Panc1 (cell line): ENCODE measurements around the gene ATRN. TPM values are rescaled to one million over a fixed set of nuclear protein-coding genes. Genes with fewer than 3 reads are reported as not detected.

ENCODE experiments used
- ATAC-seq: fragments of 200-7000 bp; cut with Tn5 transposase; 2 replicates; pipeline ENCODE4 v1.9.1; 2020; ENCODE audit warnings: mild to moderate bottlenecking, moderate library complexity
- BruUV-seq: library from RNA; stranded (reverse); fragments of 400-500 nt; replicated peaks from 2 replicates; lab custom pipeline; 2021; lab: Mats Ljungman, UMichigan
- CTCF ChIA-PET: fragments of 300-600 bp; sonication (Branson Sonifier 250); formaldehyde crosslinking; loops from one replicate; lab custom pipeline; 2022; ENCODE audit warnings: antibody characterized with exemption; lab: Charles Lee
- POLR2A ChIA-PET: fragments of 300-600 bp; sonication (Branson Sonifier 250); formaldehyde crosslinking; loops from one replicate; lab custom pipeline; 2022; ENCODE audit warnings: antibody characterized with exemption; lab: Charles Lee
- DNase-seq: peaks from one replicate; pipeline ENCODE4 v3.0.0-alpha.2; 2010; ENCODE audit warnings: low read depth, low spot score
- H3K27ac ChIP-seq: 2 replicates; pipeline ENCODE4 v1.5.1; 2011; ENCODE audit warnings: mild to moderate bottlenecking, low read length, inconsistent platforms
- H3K27me3 ChIP-seq: fragments of 200-500 bp; sonication (Bioruptor generic); 2 replicates; pipeline ENCODE4 v1.6.0; 2014; ENCODE audit warnings: low read length, inconsistent platforms; ENCODE audit not compliant: control insufficient read depth, insufficient read depth
- H3K36me3 ChIP-seq: fragments of 200-500 bp; sonication (Bioruptor generic); 2 replicates; pipeline ENCODE4 v1.5.1; 2014; ENCODE audit warnings: inconsistent platforms, mild to moderate bottlenecking, low read length, moderate library complexity; ENCODE audit not compliant: control insufficient read depth, insufficient read depth
- H3K4me1 ChIP-seq: 2 replicates; pipeline ENCODE4 v1.5.1; 2011; ENCODE audit warnings: inconsistent platforms, mild to moderate bottlenecking, low read length, moderate library complexity; ENCODE audit not compliant: control insufficient read depth, insufficient read depth
- H3K4me3 ChIP-seq, 2 experiments: 2 replicates each; pipeline ENCODE4 v1.5.1; 2011 to 2012; ENCODE audit warnings: low read depth in 2 of 2, low read length in 2 of 2, mild to moderate bottlenecking in 2 of 2, inconsistent platforms in 1 of 2, moderate library complexity in 1 of 2
- H3K9me3 ChIP-seq: fragments of 200-500 bp; sonication (Bioruptor generic); 2 replicates; pipeline ENCODE4 v1.5.1; 2014; ENCODE audit warnings: low read depth, mild to moderate bottlenecking, inconsistent platforms, low read length, moderate library complexity; ENCODE audit not compliant: control insufficient read depth, insufficient read depth
- CTCF ChIP-seq: fragments of 450-650 bp; IDR thresholded peaks from 2 replicates; pipeline ENCODE4 v1.5.1; 2017; ENCODE audit warnings: mild to moderate bottlenecking
- POLR2AphosphoS5 ChIP-seq: IDR thresholded peaks from 2 replicates; pipeline ENCODE4 v1.6.1; 2012; ENCODE audit warnings: mild to moderate bottlenecking, low read depth, low read length, moderate library complexity
- SIN3A ChIP-seq: IDR thresholded peaks from 2 replicates; pipeline ENCODE4 v1.6.1; 2012; ENCODE audit warnings: low read depth, mild to moderate bottlenecking, low read length, moderate library complexity, borderline replicate concordance; ENCODE audit not compliant: insufficient read depth
- TCF7L2 ChIP-seq: IDR thresholded peaks from 2 replicates; pipeline ENCODE4 v1.6.1; 2011; ENCODE audit warnings: mild to moderate bottlenecking, low read depth, low read length, inconsistent platforms
- in situ Hi-C: cut with HindIII; loops from 2 replicates; pipeline ENCODE4 v1.10.0; 2016; ENCODE audit warnings: low sequenced_read_pairs, low pct_unique_long_range_greater_than_20kb
- intact Hi-C: fragments of 100-400 bp; cut with micrococcal nuclease; formaldehyde crosslinking; loops from one replicate; pipeline ENCODE4 v1.10.0; 2022; ENCODE audit not compliant: unreplicated experiment
- total RNA-seq: library from RNA; stranded (reverse); gene quantifications from one replicate; pipeline ENCODE4 v1.2.1, GENCODE V29; 2021; ENCODE audit not compliant: unreplicated experiment
- TF ChIP-seq, protein P1 (sequence below), 2 experiments: IDR thresholded peaks; 2 replicates each; pipeline ENCODE4 v1.6.1; 2011 to 2012; ENCODE audit warnings: low read depth in 2 of 2, control low read depth in 1 of 2, low read length in 1 of 2, mild to moderate bottlenecking in 1 of 2, moderate library complexity in 1 of 2; ENCODE audit not compliant: insufficient read depth in 1 of 2

The ATRN gene
- total RNA-seq, 1 experiment from 2014 or later, result 33.8 TPM

DNA sequence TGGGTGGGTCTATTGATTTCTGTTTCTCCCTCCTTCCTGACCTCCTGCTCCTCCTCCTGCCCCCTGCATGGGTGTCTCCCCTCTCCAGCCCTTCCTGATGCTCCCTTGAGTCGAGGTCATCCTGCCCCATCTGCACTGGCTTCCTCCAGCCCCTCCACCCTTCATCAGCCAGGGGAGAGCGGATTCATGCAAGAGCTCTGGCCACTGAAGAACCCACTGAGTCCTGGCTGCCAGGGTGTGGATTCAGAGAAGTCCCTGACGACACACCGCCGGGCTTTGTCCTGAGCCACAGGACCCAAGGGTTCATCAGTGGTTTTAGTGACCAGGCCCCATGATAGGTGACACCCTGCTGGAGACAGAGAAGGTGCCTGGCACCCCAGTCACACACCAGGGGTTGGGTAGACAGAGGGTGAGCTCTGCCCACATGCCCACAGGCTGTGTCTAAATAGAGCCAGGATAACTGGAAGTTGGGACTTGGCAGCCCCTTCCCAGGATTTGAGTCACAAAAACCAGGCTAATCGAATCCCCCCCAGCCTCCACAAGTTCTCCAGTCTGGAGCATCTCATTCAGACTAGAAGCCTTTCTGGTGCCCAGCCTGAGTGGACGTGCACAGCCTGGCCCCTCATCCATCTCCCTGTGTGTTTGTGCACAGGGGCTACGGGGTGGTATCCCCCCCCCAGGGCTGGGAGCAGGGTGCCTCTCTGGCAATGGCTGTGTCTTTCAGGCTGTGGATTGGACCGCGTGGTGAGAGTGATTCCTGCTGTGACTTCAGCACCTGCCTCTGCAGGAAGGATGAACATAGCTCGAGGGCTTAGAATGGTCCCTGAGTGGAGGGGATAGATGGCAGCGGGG lies 191.2 kb downstream of the ATRN start:
- Histone ChIP-seq H3K36me3 (no peaks in the 10 kb centered on the region), H3K9me3 (no peaks in the 10 kb centered on the region), H3K27ac (no peak overlapping the region), H3K4me1 (0 out of 2 replicates have a peak, but pooled peaks cover 3% of the 10 kb centered on the region), H3K4me3 (no peak overlapping the region), H3K27me3 (peaks cover 8% of the 10 kb centered on the region; the same call in 1 of the 2 replicates)
- ATAC-seq, result no peak
- POLR2A ChIA-PET, result no interaction called here
- intact Hi-C loops, result no loop called here
- BruUV-seq, result no TSS peak
- CTCF ChIA-PET, result no interaction called here
- no peak for DNase-seq
- in situ Hi-C loops, result no loop called here
- TF ChIP-seq TCF7L2, result no peak
- TF ChIP-seq SIN3A, result no peak
- TF ChIP-seq, protein P1, sequence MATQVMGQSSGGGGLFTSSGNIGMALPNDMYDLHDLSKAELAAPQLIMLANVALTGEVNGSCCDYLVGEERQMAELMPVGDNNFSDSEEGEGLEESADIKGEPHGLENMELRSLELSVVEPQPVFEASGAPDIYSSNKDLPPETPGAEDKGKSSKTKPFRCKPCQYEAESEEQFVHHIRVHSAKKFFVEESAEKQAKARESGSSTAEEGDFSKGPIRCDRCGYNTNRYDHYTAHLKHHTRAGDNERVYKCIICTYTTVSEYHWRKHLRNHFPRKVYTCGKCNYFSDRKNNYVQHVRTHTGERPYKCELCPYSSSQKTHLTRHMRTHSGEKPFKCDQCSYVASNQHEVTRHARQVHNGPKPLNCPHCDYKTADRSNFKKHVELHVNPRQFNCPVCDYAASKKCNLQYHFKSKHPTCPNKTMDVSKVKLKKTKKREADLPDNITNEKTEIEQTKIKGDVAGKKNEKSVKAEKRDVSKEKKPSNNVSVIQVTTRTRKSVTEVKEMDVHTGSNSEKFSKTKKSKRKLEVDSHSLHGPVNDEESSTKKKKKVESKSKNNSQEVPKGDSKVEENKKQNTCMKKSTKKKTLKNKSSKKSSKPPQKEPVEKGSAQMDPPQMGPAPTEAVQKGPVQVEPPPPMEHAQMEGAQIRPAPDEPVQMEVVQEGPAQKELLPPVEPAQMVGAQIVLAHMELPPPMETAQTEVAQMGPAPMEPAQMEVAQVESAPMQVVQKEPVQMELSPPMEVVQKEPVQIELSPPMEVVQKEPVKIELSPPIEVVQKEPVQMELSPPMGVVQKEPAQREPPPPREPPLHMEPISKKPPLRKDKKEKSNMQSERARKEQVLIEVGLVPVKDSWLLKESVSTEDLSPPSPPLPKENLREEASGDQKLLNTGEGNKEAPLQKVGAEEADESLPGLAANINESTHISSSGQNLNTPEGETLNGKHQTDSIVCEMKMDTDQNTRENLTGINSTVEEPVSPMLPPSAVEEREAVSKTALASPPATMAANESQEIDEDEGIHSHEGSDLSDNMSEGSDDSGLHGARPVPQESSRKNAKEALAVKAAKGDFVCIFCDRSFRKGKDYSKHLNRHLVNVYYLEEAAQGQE (IDR thresholded peaks at IDR 0.05; ENCODE audit: insufficient read depth in 1 of 2, low read depth in 2 of 2, low read length in 1 of 2), result no peak
- TF ChIP-seq CTCF, result no peak
- TF ChIP-seq POLR2AphosphoS5, result no peak

DNA sequence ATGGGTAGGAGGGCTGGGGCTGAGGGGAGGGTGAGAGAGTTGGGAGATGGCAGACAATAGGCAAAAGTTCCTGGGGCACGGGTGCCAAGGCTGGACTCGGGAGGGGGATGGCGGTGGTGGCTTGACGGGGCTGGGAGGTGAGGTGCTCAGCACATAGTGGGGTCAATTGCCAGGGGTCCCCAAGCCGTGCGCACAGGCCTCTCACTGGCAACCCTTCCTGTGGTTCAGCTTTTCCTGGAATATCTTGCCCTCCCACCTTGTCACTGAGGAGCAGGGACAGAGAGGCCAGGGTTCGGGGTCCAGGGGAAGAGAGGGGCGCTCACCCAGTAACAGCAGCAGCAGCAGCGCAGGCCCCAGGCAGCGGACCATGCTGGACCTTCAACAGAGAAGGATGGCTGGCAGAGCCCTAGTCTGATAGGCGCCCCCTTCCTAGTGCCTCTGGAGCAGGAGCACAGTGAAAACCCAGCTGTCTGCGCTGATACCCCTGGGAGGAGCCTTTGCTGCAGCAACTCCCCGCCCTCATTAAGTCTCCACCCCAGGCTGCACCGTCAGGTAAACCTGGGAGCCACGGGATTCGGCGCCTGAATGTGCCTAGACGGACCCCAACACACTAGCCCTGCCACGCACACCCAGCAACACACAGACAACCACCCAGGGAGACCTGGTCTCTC lies 192.3 kb downstream of the ATRN start, which contains the start of gene GFRA4:
Gene GFRA4, minus strand, starts transcription at position 369 of the 671 bp plus-strand sequence. Its CDS starts 0 bp downstream, at position 369.
- BruUV-seq, result no TSS peak
- POLR2A ChIA-PET, result no interaction called here

More for the DNA sequence above, 192.3 kb downstream of the ATRN start, which contains the start of gene GFRA4:
- Histone ChIP-seq H3K36me3 (no peaks in the 10 kb centered on the region), H3K4me1 (0 out of 2 replicates have a peak, but pooled peaks cover 3% of the 10 kb centered on the region), H3K27me3 (peaks cover 8% of the 10 kb centered on the region; the same call in 1 of the 2 replicates), H3K9me3 (no peaks in the 10 kb centered on the region), H3K27ac (no peak within 1 kb of the TSS), H3K4me3 (no peak within 1 kb of the TSS)
- TF ChIP-seq POLR2AphosphoS5 (no peak), SIN3A (no peak), CTCF (no peak), TCF7L2 (no peak)
- TF ChIP-seq, protein P1 (IDR thresholded peaks at IDR 0.05; ENCODE audit: insufficient read depth in 1 of 2, low read depth in 2 of 2, low read length in 1 of 2), result no peak
- intact Hi-C loops, result no loop called here
- in situ Hi-C loops, result no loop called here
- no peak for DNase-seq
- CTCF ChIA-PET, result no interaction called here
- no peak for ATAC-seq
